GM23338 (cell line): Measurements from ENCODE around the gene TMEM217.

Experiments
- CTCF ChIP-seq, 2 experiments: fragments of 200-600 bp in 1 of 2; sonication (generic) in 1 of 2; conservative IDR thresholded peaks; 2 replicates each; pipeline versions ENCODE4 v1.5.1 to v1.6.1; 2016 to 2017; ENCODE audit warnings: antibody characterized with exemption in 2 of 2, low read depth in 2 of 2, mild to moderate bottlenecking in 2 of 2, moderate library complexity in 1 of 2
- EZH2 ChIP-seq: fragments of 200-600 bp; sonication (generic); IDR thresholded peaks from one replicate; pipeline ENCODE4 v1.8.0; 2017; ENCODE audit warnings: antibody characterized with exemption, mild to moderate bottlenecking, low read depth; ENCODE audit not compliant: unreplicated experiment
- TF ChIP-seq, protein P1 (sequence below): IDR thresholded peaks from 2 replicates; pipeline ENCODE4 v1.6.1; 2016; ENCODE audit warnings: antibody characterized with exemption

GRCh38 chr6:37244430-37245310 lies 13.3 kb downstream of the TMEM217 start:
- no peak for TF ChIP-seq CTCF (conservative IDR thresholded peaks at IDR 0.05; ENCODE audit: low read depth in 2 of 2)
- TF ChIP-seq, protein P1, sequence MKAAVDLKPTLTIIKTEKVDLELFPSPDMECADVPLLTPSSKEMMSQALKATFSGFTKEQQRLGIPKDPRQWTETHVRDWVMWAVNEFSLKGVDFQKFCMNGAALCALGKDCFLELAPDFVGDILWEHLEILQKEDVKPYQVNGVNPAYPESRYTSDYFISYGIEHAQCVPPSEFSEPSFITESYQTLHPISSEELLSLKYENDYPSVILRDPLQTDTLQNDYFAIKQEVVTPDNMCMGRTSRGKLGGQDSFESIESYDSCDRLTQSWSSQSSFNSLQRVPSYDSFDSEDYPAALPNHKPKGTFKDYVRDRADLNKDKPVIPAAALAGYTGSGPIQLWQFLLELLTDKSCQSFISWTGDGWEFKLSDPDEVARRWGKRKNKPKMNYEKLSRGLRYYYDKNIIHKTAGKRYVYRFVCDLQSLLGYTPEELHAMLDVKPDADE, result no peak
- no peak for TF ChIP-seq EZH2
